HepG2 (cell line): ENCODE measurements around the gene COL8A1. TPM values are rescaled to one million over a fixed set of nuclear protein-coding genes. Genes with fewer than 3 reads are reported as not detected.

ENCODE experiments used
- ATAC-seq: fragments of 200-7000 bp; cut with Tn5 transposase; 3 replicates; pipeline ENCODE4 v1.9.1; 2020; ENCODE audit warnings: mild to moderate bottlenecking, moderate library complexity
- BruUV-seq: library from RNA; stranded (reverse); fragments of 400-500 nt; replicated peaks from 2 replicates; lab custom pipeline; 2021; lab: Mats Ljungman, UMichigan
- CTCF ChIA-PET: fragments of 300-600 bp; formaldehyde crosslinking; extraction: SDS; loops from one replicate; lab custom pipeline; 2021; ENCODE audit warnings: low total read pairs, inconsistent platforms, low intra/inter-chr PET ratio; lab: Yijun Ruan, JAX
- POLR2A ChIA-PET: fragments of 350-600 bp; sonication (Branson Sonifier 250); formaldehyde crosslinking; loops from one replicate; lab custom pipeline; 2020; ENCODE audit warnings: antibody characterized with exemption, inconsistent platforms; lab: Yijun Ruan, JAX
- DNase-seq: peaks from one replicate; pipeline ENCODE4 v3.0.0-alpha.2; 2015; ENCODE audit warnings: low spot score
- FAIRE-seq: peaks from 3 replicates; lab custom pipeline; 2011; peaks lifted over from hg19 to GRCh38; lab: Jason Lieb, UNC
- H2AFZ ChIP-seq: one replicate; pipeline ENCODE4 v1.6.1; 2011; ENCODE audit warnings: low read length, inconsistent platforms
- H3K27ac ChIP-seq: fragments of 300-600 bp; 3 replicates; pipeline ENCODE4 v1.8.0; 2011; ENCODE audit warnings: mixed run types, mild to moderate bottlenecking, mixed read lengths, low read length, inconsistent platforms; ENCODE audit not compliant: insufficient read depth; ENCODE audit errors: extremely low read length
- H3K27me3 ChIP-seq, 2 experiments: fragments of 200-600 bp in 1 of 2; 2 replicates in 1 of 2; 3 replicates in 1 of 2; pipeline versions ENCODE4 v1.6.0 to v1.8.0; 2011; ENCODE audit warnings: low read length in 2 of 2, mild to moderate bottlenecking in 2 of 2, moderate library complexity in 2 of 2, inconsistent platforms in 1 of 2; ENCODE audit not compliant: insufficient read depth in 2 of 2, control insufficient read depth in 1 of 2
- H3K36me3 ChIP-seq, 2 experiments: fragments of 200-600 bp in 1 of 2; replicated peaks in 1 of 2; 2 replicates in 1 of 2; 3 replicates in 1 of 2; pipeline versions ENCODE4 v1.5.1 to v1.8.0; 2011; ENCODE audit warnings: low read length in 2 of 2, inconsistent platforms in 1 of 2; ENCODE audit not compliant: insufficient read depth in 2 of 2, control insufficient read depth in 1 of 2
- H3K4me1 ChIP-seq: 2 replicates; pipeline ENCODE4 v1.5.1; 2012; ENCODE audit warnings: low read length, inconsistent platforms; ENCODE audit not compliant: insufficient read depth
- H3K4me2 ChIP-seq: 2 replicates; pipeline ENCODE4 v1.6.0; 2011; ENCODE audit warnings: low read depth, low read length, inconsistent platforms
- H3K4me3 ChIP-seq, 3 experiments: fragments of 200-600 bp in 1 of 3; sonication (generic), shearing (Covaris generic) in 1 of 3; replicated peaks in 1 of 3; 2 replicates each; pipeline ENCODE4 v1.5.1; 2011 to 2016; ENCODE audit warnings: low read length in 3 of 3, inconsistent platforms in 2 of 3, low read depth in 2 of 3, mild to moderate bottlenecking in 2 of 3, control low read depth in 1 of 3, mixed read lengths in 1 of 3; ENCODE audit not compliant: insufficient read depth in 1 of 3
- H3K79me2 ChIP-seq: one replicate; pipeline ENCODE4 v1.6.1; 2011; ENCODE audit warnings: low read length, inconsistent platforms; ENCODE audit not compliant: insufficient read depth
- H3K9ac ChIP-seq: 2 replicates; pipeline ENCODE4 v1.6.0; 2011; ENCODE audit warnings: mild to moderate bottlenecking, low read depth, low read length, inconsistent platforms; ENCODE audit not compliant: insufficient read depth
- H3K9me3 ChIP-seq: 2 replicates; pipeline ENCODE4 v1.5.1; 2012; ENCODE audit warnings: mild to moderate bottlenecking, low read length
- H4K20me1 ChIP-seq: 2 replicates; pipeline ENCODE4 v1.6.0; 2011; ENCODE audit warnings: inconsistent platforms, mild to moderate bottlenecking, low read length, moderate library complexity; ENCODE audit not compliant: insufficient read depth
- AHR ChIP-seq: IDR thresholded peaks from 2 replicates; pipeline ENCODE4 v1.6.1; 2018; ENCODE audit warnings: missing genetic modification reagents, missing compliant biosample characterization
- ESRRA ChIP-seq: sonication (generic); formaldehyde crosslinking; IDR thresholded peaks from 2 replicates; pipeline ENCODE4 v1.5.1; 2020; ENCODE audit warnings: mild to moderate bottlenecking, low read depth, missing genetic modification reagents
- JUNB ChIP-seq: sonication (generic); formaldehyde crosslinking; IDR thresholded peaks from 2 replicates; pipeline ENCODE4 v1.8.0; 2022; ENCODE audit warnings: missing genetic modification reagents, mild to moderate bottlenecking, borderline replicate concordance
- KDM1A ChIP-seq: IDR thresholded peaks from 2 replicates; pipeline ENCODE4 v1.6.1; 2016; ENCODE audit warnings: missing compliant biosample characterization
- MZF1 ChIP-seq: sonication (generic); formaldehyde crosslinking; IDR thresholded peaks from 2 replicates; pipeline ENCODE4 v1.8.1; 2023; ENCODE audit warnings: mild to moderate bottlenecking, missing genetic modification reagents, borderline replicate concordance
- NKX3-1 ChIP-seq: sonication (generic); formaldehyde crosslinking; IDR thresholded peaks from 2 replicates; pipeline ENCODE4 v1.5.0; 2020; ENCODE audit warnings: missing genetic modification reagents
- ZFYVE20 ChIP-seq: sonication (generic); formaldehyde crosslinking; IDR thresholded peaks from 2 replicates; pipeline ENCODE4 v1.8.0; 2023; ENCODE audit warnings: low read depth, mild to moderate bottlenecking, moderate library complexity, missing genetic modification reagents, borderline replicate concordance
- ZNF20 ChIP-seq: sonication (generic); formaldehyde crosslinking; IDR thresholded peaks from 2 replicates; pipeline ENCODE4 v1.4.0; 2020; ENCODE audit warnings: mild to moderate bottlenecking, moderate library complexity, missing genetic modification reagents
- ZNF501 ChIP-seq: sonication (generic); formaldehyde crosslinking; IDR thresholded peaks from 2 replicates; pipeline ENCODE4 v1.5.1; 2020; ENCODE audit warnings: mild to moderate bottlenecking, moderate library complexity, missing genetic modification reagents
- ZNF749 ChIP-seq: sonication (generic); formaldehyde crosslinking; IDR thresholded peaks from 2 replicates; pipeline ENCODE4 v1.8.0; 2022; ENCODE audit warnings: mild to moderate bottlenecking, missing genetic modification reagents, moderate library complexity, borderline replicate concordance
- ZSCAN12 ChIP-seq: sonication (generic); formaldehyde crosslinking; IDR thresholded peaks from 2 replicates; pipeline ENCODE4 v1.9.0; 2021; ENCODE audit warnings: mild to moderate bottlenecking, missing genetic modification reagents
- WGBS: methylation state at CpG from one replicate; pipeline ENCODE4 v1.1.6; 2017; ENCODE audit warnings: low lambda C conversion rate; 5-methylcytosine and 5-hydroxymethylcytosine counted together
- in situ Hi-C: cut with HindIII; loops from 2 replicates; pipeline ENCODE4 v1.10.0; 2017; ENCODE audit warnings: low pct_unique_long_range_greater_than_20kb; ENCODE audit not compliant: extremely low pct_ligation_motif_present
- intact Hi-C: fragments of 100-400 bp; cut with micrococcal nuclease; formaldehyde crosslinking; loops from one replicate; pipeline ENCODE4 v1.10.0; 2022; ENCODE audit not compliant: unreplicated experiment
- polyA plus RNA-seq, 8 experiments: library from polyadenylated mRNA; depleted of rRNA in 3 of 8; stranded (reverse) in 7 of 8; unstranded in 1 of 8; fragments of >200 nt; fragmentation: Illumina TruSeq in 4 of 8; extraction: Trizol in 4 of 8; gene quantifications; 2 replicates each; pipeline versions ENCODE4 v1.2.1 to v1.2.3, GENCODE V29; 2011 to 2016; ENCODE audit warnings: low read depth in 4 of 8, missing spikeins in 1 of 8, mixed read lengths in 1 of 8; ENCODE audit not compliant: insufficient read depth in 1 of 8
- total RNA-seq, 5 experiments: library from RNA; depleted of rRNA; stranded (reverse); fragments of >200 nt; fragmentation: Illumina TruSeq; extraction: Trizol; gene quantifications; 2 replicates each; pipeline ENCODE4 v1.2.3, GENCODE V29; 2016; ENCODE audit warnings: low read depth in 1 of 5
- TF ChIP-seq, protein P1 (sequence below): sonication (generic); formaldehyde crosslinking; IDR thresholded peaks from 2 replicates; pipeline ENCODE4 v1.4.0; 2020; ENCODE audit warnings: mild to moderate bottlenecking, low read depth, missing genetic modification reagents
- TF ChIP-seq, protein P2 (sequence below): sonication (generic); formaldehyde crosslinking; IDR thresholded peaks from 2 replicates; pipeline ENCODE4 v1.4.0; 2020; ENCODE audit warnings: mild to moderate bottlenecking, missing genetic modification reagents
- TF ChIP-seq, protein P3 (sequence below): sonication (generic); formaldehyde crosslinking; IDR thresholded peaks from 2 replicates; pipeline ENCODE4 v1.5.0; 2020; ENCODE audit warnings: missing genetic modification reagents, mild to moderate bottlenecking, borderline replicate concordance

COL8A1 gene
- total and polyA plus RNA-seq, 2 of the 13 experiments (the other 11 are each of a cell fraction or from before 2014, with no cell fraction given), result not detected

DNA sequence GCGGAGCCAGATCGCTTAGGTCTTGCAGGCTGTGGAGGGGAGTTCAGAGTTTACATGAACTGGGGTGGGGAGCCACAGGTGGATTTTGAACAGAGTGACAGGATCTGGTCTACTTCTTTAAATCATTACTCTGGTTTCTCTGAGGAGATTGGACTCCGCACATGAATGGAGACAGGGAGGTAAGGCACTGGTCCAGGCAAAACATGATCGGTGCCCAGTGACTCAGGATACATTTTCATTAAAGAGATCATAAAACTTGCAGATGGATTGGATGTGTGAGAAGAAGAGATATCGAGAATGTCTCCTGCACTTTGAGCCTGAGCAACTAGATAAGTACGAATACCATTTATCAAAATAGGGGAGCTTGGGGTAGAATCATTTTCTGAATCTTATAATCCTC lies 117.4 kb downstream of the COL8A1 start (continued):
- TF ChIP-seq MZF1, result no peak
- TF ChIP-seq ZNF501 (CRISPR knock-in tag), result no peak

DNA sequence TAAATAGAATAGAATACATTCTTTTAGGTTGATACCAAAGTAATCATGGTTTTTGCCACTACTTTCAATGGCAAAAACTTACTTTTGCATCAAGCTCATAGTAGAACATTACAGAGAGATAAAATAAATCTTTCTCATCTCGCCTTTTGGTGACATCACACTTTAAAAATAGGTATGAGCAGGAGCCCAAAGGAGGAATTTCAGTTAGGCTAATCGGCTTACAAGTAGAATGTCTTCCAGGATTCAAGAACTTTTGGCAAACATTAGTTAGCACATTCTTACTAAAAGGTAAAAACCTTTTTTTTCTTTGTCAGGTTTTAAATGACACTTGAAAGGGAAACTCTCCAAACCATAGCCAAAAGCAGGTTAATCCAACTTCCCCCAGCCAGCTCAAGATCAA lies 119.6 kb downstream of the COL8A1 start:
- no peaks in the 10 kb centered on the region for H3K36me3 ChIP-seq
- 2% methylated on average over 2 of the region's 2 CpGs for WGBS
- no peaks in the 10 kb centered on the region for H3K9me3 ChIP-seq
- no peak for FAIRE-seq
- H3K4me2 ChIP-seq, result no peak overlapping the region
- no peak for TF ChIP-seq ZSCAN12 (CRISPR knock-in tag)
- no peak for TF ChIP-seq ZNF20
- no peak for TF ChIP-seq ZFYVE20 (CRISPR knock-in tag)
- TF ChIP-seq, protein P1, sequence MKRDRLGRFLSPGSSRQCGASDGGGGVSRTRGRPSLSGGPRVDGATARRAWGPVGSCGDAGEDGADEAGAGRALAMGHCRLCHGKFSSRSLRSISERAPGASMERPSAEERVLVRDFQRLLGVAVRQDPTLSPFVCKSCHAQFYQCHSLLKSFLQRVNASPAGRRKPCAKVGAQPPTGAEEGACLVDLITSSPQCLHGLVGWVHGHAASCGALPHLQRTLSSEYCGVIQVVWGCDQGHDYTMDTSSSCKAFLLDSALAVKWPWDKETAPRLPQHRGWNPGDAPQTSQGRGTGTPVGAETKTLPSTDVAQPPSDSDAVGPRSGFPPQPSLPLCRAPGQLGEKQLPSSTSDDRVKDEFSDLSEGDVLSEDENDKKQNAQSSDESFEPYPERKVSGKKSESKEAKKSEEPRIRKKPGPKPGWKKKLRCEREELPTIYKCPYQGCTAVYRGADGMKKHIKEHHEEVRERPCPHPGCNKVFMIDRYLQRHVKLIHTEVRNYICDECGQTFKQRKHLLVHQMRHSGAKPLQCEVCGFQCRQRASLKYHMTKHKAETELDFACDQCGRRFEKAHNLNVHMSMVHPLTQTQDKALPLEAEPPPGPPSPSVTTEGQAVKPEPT, result no peak
- TF ChIP-seq JUNB (CRISPR knock-in tag), result no peak
- no peak for TF ChIP-seq AHR (CRISPR knock-in tag)
- TF ChIP-seq, protein P2, sequence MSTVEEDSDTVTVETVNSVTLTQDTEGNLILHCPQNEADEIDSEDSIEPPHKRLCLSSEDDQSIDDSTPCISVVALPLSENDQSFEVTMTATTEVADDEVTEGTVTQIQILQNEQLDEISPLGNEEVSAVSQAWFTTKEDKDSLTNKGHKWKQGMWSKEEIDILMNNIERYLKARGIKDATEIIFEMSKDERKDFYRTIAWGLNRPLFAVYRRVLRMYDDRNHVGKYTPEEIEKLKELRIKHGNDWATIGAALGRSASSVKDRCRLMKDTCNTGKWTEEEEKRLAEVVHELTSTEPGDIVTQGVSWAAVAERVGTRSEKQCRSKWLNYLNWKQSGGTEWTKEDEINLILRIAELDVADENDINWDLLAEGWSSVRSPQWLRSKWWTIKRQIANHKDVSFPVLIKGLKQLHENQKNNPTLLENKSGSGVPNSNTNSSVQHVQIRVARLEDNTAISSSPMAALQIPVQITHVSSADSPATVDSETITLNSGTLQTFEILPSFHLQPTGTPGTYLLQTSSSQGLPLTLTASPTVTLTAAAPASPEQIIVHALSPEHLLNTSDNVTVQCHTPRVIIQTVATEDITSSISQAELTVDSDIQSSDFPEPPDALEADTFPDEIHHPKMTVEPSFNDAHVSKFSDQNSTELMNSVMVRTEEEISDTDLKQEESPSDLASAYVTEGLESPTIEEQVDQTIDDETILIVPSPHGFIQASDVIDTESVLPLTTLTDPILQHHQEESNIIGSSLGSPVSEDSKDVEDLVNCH (CRISPR knock-in tag), result no peak
- TF ChIP-seq, protein P3, sequence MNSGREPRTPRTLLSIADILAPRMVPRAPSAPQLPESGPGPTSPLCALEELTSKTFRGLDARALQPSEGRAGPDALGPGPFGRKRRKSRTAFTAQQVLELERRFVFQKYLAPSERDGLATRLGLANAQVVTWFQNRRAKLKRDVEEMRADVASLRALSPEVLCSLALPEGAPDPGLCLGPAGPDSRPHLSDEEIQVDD (CRISPR knock-in tag), result no peak
- no peak for TF ChIP-seq ESRRA (CRISPR knock-in tag)
- no peak for TF ChIP-seq KDM1A (CRISPR knock-in tag)
- no peak for TF ChIP-seq NKX3-1 (CRISPR knock-in tag)
- no peak for TF ChIP-seq ZNF749 (CRISPR knock-in tag)
- H4K20me1 ChIP-seq, result no peaks in the 10 kb centered on the region
- intact Hi-C loops (no loop called here), in situ Hi-C loops (loop anchor here (10.0 kb wide), 1 partner anchor 113 kb away; no protein-coding TSS in a partner anchor)
- H3K9ac ChIP-seq, result no peak overlapping the region
- no peaks in the 10 kb centered on the region for H3K79me2 ChIP-seq
- no peak for DNase-seq
- BruUV-seq, result no TSS peak
- H3K27me3 ChIP-seq, result no peaks in the 10 kb centered on the region
- no peak for ATAC-seq
- no peak overlapping the region for H3K4me3 ChIP-seq
- ChIA-PET POLR2A (no interaction called here), CTCF (no interaction called here)
- no peak overlapping the region for H2AFZ ChIP-seq
- H3K27ac ChIP-seq, result no peak overlapping the region
- H3K4me1 ChIP-seq, result no peaks in the 10 kb centered on the region
